ENCODE measurements around the gene ASIC3.

ASIC3 gene

GRCh38 chr7:151045967-151046366, 2.4 kb upstream of the ASIC3 start:
- H3K4me3 ChIP-seq (ENCODE audit: control insufficient read depth, low read depth, low read length): no peak overlapping the region
- no peak for TF ChIP-seq CTCF (IDR thresholded peaks at IDR 0.05; ENCODE audit: control insufficient read depth, insufficient read depth, low read depth, low read length, missing control alignments)
- no peak for DNase-seq (ENCODE audit: low read depth)

- no peak for TF ChIP-seq CTCF (IDR thresholded peaks at IDR 0.05; ENCODE audit: control insufficient read depth, insufficient read depth, low read depth, low read length, missing control alignments)
- no peak overlapping the region for H3K4me3 ChIP-seq (ENCODE audit: control insufficient read depth, low read depth, low read length)
- DNase-seq (ENCODE audit: low read depth): no peak
Observed at GRCh38 chr7:151046603-151047573, 1.4 kb upstream of the ASIC3 start.

GRCh38 chr7:151048911-151049463, 656 bp downstream of the ASIC3 start:
- TF ChIP-seq CTCF (IDR thresholded peaks at IDR 0.05; ENCODE audit: control insufficient read depth, insufficient read depth, low read depth, low read length, missing control alignments): no peak
- no peak overlapping the region for H3K4me3 ChIP-seq (ENCODE audit: control insufficient read depth, low read depth, low read length)
- DNase-seq (ENCODE audit: low read depth): no peak

GRCh38 chr7:151051108-151051507, 2.8 kb downstream of the ASIC3 start:
- TF ChIP-seq CTCF (IDR thresholded peaks at IDR 0.05; ENCODE audit: control insufficient read depth, insufficient read depth, low read depth, low read length, missing control alignments): no peak
- no peak overlapping the region for H3K4me3 ChIP-seq (ENCODE audit: control insufficient read depth, low read depth, low read length)
- no peak for DNase-seq (ENCODE audit: low read depth)

- no peak for TF ChIP-seq CTCF (IDR thresholded peaks at IDR 0.05; ENCODE audit: control insufficient read depth, insufficient read depth, low read depth, low read length, missing control alignments)
Observed at GRCh38 chr7:151053096-151053495, 4.8 kb downstream of the ASIC3 start.

GRCh38 chr7:151053751-151054150, 5.4 kb downstream of the ASIC3 start:
- no peak for TF ChIP-seq CTCF (IDR thresholded peaks at IDR 0.05; ENCODE audit: control insufficient read depth, insufficient read depth, low read depth, low read length, missing control alignments)
- no peak for DNase-seq (ENCODE audit: low read depth)
- H3K4me3 ChIP-seq (ENCODE audit: control insufficient read depth, low read depth, low read length): no peak overlapping the region

More at GRCh38 chr7:151053096-151053495, 4.8 kb downstream of the ASIC3 start:
- no peak for DNase-seq (ENCODE audit: low read depth)
- H3K4me3 ChIP-seq (ENCODE audit: control insufficient read depth, low read depth, low read length): no peak overlapping the region

Data from AG09309 (cell line).